GM10248 (cell line): ENCODE results near the gene CLEC19A.

ENCODE experiments used
- CTCF ChIA-PET: fragments of 300-600 bp; sonication (Branson Sonifier 250); formaldehyde crosslinking; extraction: SDS; loops from one replicate; lab custom pipeline; 2021; ENCODE audit warnings: antibody characterized with exemption; lab: Yijun Ruan, JAX
- POLR2A ChIA-PET: fragments of 350-650 bp; sonication (Branson Sonifier 250); formaldehyde crosslinking; extraction: SDS; loops from one replicate; lab custom pipeline; 2020; ENCODE audit warnings: antibody characterized with exemption; lab: Yijun Ruan, JAX
- DNase-seq: peaks from one replicate; pipeline ENCODE4 v3.0.0; 2012; ENCODE audit errors: extremely low spot score
- CTCF ChIP-seq: IDR thresholded peaks from 2 replicates; pipeline ENCODE4 v1.5.1; 2012; ENCODE audit warnings: mild to moderate bottlenecking, low read depth; ENCODE audit errors: extremely low read depth, missing control alignments, control extremely low read depth

Gene CLEC19A

GRCh38 chr16:19288872-19289799, 3.6 kb downstream of the CLEC19A start:
- ChIA-PET CTCF (no interaction called here), POLR2A (no interaction called here)
- TF ChIP-seq CTCF = no peak
- no peak for DNase-seq

DNA sequence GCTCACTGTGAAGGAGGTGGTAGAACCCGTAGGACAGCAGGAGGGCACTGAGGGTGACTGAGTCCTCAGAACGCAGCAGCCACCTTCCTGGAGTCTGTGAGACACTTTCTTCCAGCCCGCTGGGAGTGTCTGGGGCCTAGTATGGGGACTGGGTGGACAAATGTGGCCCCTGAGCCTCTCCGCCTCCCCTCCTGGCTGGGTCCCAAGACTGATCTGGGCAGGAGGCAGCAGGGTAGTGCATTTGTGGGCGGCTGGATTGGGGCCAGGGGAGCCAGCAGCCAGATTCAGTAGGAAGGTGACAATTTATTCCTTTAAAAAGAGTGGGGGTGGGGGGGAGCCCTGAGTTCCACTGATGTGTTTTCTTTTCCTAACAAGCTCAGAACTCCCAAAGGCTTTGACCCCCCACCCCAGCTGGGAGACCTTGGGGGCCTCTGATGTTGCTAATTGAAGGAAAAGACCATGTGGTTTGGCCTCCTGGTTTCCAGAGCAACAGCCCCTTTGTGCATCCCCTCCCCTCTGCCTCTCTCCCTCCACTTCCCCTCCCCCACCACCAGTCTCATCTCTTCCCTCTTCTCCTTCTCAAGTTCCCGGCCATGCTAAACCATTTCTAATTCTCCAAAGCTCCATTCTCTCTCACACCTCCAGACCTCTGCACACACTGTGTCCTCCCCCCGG, 4.4 kb downstream of the CLEC19A start:
- CTCF ChIA-PET = no interaction called here
- DNase-seq = no peak
- POLR2A ChIA-PET = no interaction called here
- TF ChIP-seq CTCF = no peak

DNA sequence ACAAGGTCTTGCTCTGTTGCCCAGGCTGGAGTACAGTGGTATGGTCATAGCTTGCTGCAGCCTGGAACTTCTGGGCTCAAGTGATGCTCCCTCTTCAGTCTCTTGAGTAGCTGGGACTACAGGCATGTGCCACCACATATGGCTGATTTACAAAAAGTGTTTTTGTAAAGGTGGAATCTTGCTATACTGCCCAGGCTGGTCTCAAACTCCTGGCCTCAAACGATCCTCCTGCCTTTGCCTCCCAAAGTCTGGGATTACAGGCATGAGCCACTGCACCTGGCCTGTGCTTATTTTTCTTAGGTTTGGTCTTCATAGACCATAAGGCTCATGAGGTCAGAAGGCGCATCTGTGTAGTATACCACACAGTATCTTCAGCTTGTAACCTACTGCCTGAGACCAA, 5.3 kb downstream of the CLEC19A start:
- TF ChIP-seq CTCF = no peak
- POLR2A ChIA-PET = no interaction called here
- CTCF ChIA-PET = no interaction called here
- DNase-seq = no peak

DNA sequence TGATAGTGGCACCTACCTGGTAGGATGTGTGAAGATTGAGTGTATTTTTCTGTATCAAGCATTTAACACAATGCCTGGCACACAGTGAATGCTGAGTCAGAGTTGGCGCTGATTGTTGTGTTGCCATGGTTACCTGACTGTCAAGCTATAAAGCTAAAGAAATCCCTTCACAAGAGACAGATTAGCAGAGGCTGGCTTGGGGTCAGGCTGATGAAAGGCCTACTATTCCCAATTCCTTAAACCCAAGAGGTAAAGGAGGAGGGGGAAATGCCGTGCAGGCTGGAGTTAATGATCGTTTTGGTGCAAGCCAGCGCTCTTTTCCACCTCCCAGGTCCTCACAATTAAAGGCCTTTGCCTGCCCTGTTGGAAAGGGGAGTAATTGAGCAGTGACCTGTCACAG, 5.9 kb downstream of the CLEC19A start:
- TF ChIP-seq CTCF = no peak
- CTCF ChIA-PET = no interaction called here
- no peak for DNase-seq
- POLR2A ChIA-PET = no interaction called here

- POLR2A ChIA-PET = no interaction called here
- CTCF ChIA-PET = no interaction called here
- DNase-seq = no peak
- TF ChIP-seq CTCF = no peak
Observed at GRCh38 chr16:19292186-19292585, 6.7 kb downstream of the CLEC19A start.

DNA sequence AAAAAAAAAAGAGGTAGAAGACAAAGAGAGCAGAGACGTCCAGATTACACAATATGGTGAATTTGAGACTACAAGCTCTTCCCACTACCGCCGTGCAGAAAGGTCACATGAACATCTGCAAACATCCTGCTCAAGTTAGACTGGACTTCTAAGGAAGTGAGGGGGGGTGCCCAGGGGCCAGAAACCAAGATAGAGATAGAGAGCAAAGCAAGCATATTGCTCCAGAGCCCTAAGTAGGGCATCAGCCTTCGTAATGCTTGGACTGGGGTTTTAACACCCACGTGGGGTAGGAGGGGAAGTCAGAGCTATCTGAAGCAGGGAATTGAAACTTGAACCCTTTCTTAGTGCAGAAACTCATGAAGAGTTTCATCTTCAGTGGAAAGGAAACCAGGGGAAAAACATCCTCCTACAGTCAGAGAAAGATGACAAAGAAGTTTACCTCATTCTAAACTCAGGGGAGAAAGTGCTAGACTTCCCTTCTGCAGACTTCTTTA, 8.7 kb downstream of the CLEC19A start:
- CTCF ChIA-PET = interaction anchor here (0.9 kb wide), 1 partner anchor 13 kb away, joined by 3 read pairs; no protein-coding TSS in a partner anchor
- DNase-seq = peak; percentile 74
- POLR2A ChIA-PET = no interaction called here
- TF ChIP-seq CTCF = no peak
